Esophagus muscularis mucosa (tissue), 3 donors: ENCODE measurements around the gene ACLY.

Source experiments
- EP300 ChIP-seq: sonication (generic); formaldehyde crosslinking; IDR thresholded peaks from one replicate; pipeline ENCODE4 v1.6.1; 2017; ENCODE audit warnings: antibody characterized with exemption
- TF ChIP-seq, protein P1 (sequence below), 3 experiments: fragments of 200-600 bp in 2 of 3; fragments of 450-650 bp in 1 of 3; sonication (generic) in 2 of 3; IDR thresholded peaks; one replicate each; pipeline ENCODE4 v1.5.1; 2017 to 2019; ENCODE audit warnings: antibody characterized with exemption in 3 of 3, mild to moderate bottlenecking in 2 of 3, moderate library complexity in 1 of 3

DNA sequence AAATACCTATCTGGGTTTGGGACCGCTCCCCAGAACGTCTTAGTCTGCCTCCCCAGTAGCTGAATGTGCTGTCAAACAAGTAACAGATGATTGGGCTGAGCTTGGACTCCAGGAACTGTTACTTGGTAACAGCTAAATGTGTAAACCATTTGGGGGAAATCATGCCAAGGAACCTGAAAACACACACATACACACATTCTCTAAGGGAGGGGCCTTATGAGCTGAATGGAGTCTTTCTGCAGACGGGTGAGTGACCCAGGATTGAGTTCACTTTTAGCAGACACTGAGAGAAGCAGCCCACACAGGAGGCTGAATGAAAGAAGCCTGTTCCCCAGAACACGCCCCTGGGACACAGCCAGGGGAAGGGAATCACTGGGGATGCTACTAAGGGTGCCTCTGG, 1.6 kb downstream of the ACLY start:
- TF ChIP-seq, protein P1, sequence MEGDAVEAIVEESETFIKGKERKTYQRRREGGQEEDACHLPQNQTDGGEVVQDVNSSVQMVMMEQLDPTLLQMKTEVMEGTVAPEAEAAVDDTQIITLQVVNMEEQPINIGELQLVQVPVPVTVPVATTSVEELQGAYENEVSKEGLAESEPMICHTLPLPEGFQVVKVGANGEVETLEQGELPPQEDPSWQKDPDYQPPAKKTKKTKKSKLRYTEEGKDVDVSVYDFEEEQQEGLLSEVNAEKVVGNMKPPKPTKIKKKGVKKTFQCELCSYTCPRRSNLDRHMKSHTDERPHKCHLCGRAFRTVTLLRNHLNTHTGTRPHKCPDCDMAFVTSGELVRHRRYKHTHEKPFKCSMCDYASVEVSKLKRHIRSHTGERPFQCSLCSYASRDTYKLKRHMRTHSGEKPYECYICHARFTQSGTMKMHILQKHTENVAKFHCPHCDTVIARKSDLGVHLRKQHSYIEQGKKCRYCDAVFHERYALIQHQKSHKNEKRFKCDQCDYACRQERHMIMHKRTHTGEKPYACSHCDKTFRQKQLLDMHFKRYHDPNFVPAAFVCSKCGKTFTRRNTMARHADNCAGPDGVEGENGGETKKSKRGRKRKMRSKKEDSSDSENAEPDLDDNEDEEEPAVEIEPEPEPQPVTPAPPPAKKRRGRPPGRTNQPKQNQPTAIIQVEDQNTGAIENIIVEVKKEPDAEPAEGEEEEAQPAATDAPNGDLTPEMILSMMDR (IDR thresholded peaks at IDR 0.05) = no peak
- TF ChIP-seq EP300 = no peak
